Neural cell (in vitro differentiated cells): ENCODE results near the gene PARP11.
A peak's percentile ranks its signal among the peaks of the same experiment; 100 is the strongest.

Source experiments
- CTCF ChIP-seq: fragments of 450-650 bp; IDR thresholded peaks from 2 replicates; pipeline ENCODE4 v1.5.1; 2014; ENCODE audit warnings: antibody characterized with exemption, mild to moderate bottlenecking, moderate library complexity; ENCODE audit not compliant: poor library complexity, severe bottlenecking
- EP300 ChIP-seq: fragments of 450-650 bp; conservative IDR thresholded peaks from 2 replicates; pipeline ENCODE4 v1.6.1; 2014; ENCODE audit warnings: antibody characterized with exemption, mild to moderate bottlenecking, moderate library complexity; ENCODE audit not compliant: poor library complexity, severe bottlenecking
- EZH2 ChIP-seq: fragments of 200-600, 300-800 bp; shearing (Covaris generic), sonication (generic); IDR thresholded peaks from 2 replicates; pipeline ENCODE4 v1.6.1; 2014; ENCODE audit warnings: antibody characterized with exemption, low read length, borderline replicate concordance, mild to moderate bottlenecking; ENCODE audit not compliant: insufficient read depth, poor library complexity, severe bottlenecking
- MXI1 ChIP-seq: fragments of 450-650 bp; conservative IDR thresholded peaks from 2 replicates; pipeline ENCODE4 v1.6.1; 2014; ENCODE audit warnings: antibody characterized with exemption, mild to moderate bottlenecking; ENCODE audit not compliant: poor library complexity, severe bottlenecking
- POLR2AphosphoS5 ChIP-seq: IDR thresholded peaks from 2 replicates; pipeline ENCODE4 v1.6.1; 2012
- RAD21 ChIP-seq: fragments of 450-650 bp; conservative IDR thresholded peaks from 2 replicates; pipeline ENCODE4 v1.6.1; 2014; ENCODE audit warnings: antibody characterized with exemption, mild to moderate bottlenecking, moderate library complexity
- SMC3 ChIP-seq: fragments of 450-650 bp; conservative IDR thresholded peaks from 2 replicates; pipeline ENCODE4 v1.6.1; 2014; ENCODE audit warnings: antibody characterized with exemption, mild to moderate bottlenecking, moderate library complexity; ENCODE audit not compliant: poor library complexity

DNA sequence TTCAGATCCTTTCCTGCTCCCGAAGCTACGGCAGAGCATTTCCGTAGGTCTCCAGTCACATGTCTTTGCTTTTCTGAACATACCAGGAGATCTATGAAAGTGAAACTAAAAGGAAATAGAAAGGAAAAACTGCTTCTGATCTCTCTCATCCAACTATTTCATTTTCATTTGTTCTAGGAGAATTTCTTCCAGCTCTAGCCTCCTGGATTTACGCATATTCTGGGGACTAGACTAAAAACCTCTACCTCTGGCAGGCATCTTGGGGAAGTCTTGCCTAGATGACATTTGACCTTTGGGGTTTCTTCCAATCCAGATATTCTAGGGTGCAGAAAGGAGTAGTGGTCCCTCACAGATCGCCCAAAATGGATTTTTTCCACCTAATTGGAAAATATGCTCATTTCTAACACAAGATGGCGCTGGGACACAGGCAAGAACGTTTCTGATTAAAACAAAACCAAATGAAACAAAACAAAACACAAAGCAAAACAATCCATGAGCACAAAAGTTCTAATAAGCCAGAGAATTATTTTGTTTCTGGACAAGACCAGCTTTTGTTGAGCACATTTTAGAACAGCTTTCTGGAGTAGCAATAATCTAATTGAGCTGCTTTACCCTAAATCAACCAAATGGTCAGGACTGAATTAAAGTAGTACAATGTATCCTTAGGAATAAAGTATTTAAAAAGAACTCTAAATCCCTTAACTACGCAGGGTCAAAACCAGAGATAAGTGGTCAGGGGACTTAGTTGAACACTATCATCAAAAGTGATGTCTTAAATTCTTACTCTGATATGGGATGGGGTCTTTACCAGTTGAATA is 12.3 kb upstream of the PARP11 start:
- TF ChIP-seq CTCF: peak; percentile 93
- no peak for TF ChIP-seq EP300
- TF ChIP-seq EZH2: no peak
- peak; percentile 94 for TF ChIP-seq RAD21
- TF ChIP-seq SMC3: peak; percentile 92
- TF ChIP-seq POLR2AphosphoS5: no peak
- TF ChIP-seq MXI1: no peak
